Nephron progenitor cell (in vitro differentiated cells): Measurements from ENCODE around the gene UBAP2L.

Experiments
- DNase-seq: peaks from one replicate; pipeline ENCODE4 v3.0.0; 2021
- H3K27ac Mint-ChIP-seq: 2 replicates; pipeline ENCODE4 v1.8.0; 2021; ENCODE audit warnings: mild to moderate bottlenecking, moderate library complexity, mixed read lengths
- H3K27me3 Mint-ChIP-seq: 2 replicates; pipeline ENCODE4 v1.8.0; 2021; ENCODE audit warnings: mild to moderate bottlenecking, low read depth, mixed read lengths; ENCODE audit not compliant: poor library complexity
- H3K36me3 Mint-ChIP-seq: 2 replicates; pipeline ENCODE4 v1.8.0; 2021; ENCODE audit warnings: low read depth, mixed read lengths
- H3K4me1 Mint-ChIP-seq: 2 replicates; pipeline ENCODE4 v1.8.0; 2021; ENCODE audit warnings: mixed read lengths
- H3K4me3 Mint-ChIP-seq: 2 replicates; pipeline ENCODE4 v1.8.0; 2021; ENCODE audit warnings: mild to moderate bottlenecking, moderate library complexity, mixed read lengths
- H3K9me3 Mint-ChIP-seq: 2 replicates; pipeline ENCODE4 v1.8.0; 2021; ENCODE audit warnings: mild to moderate bottlenecking, moderate library complexity, mixed read lengths
- CTCF ChIP-seq: fragments of 200-600 bp; sonication (generic); IDR thresholded peaks from 2 replicates; pipeline ENCODE4 v1.5.0; 2021; ENCODE audit warnings: antibody characterized with exemption

Gene UBAP2L

GRCh38 chr1:154219541-154219940, 1.2 kb upstream of the UBAP2L start:
- peaks cover 55% of the 10 kb centered on the region for H3K4me1 Mint-ChIP-seq
- peaks cover 48% of the 10 kb centered on the region for H3K36me3 Mint-ChIP-seq
- H3K27ac Mint-ChIP-seq = peak overlapping the region; percentile 99
- H3K9me3 Mint-ChIP-seq = peaks cover 5% of the 10 kb centered on the region
- no peak for DNase-seq
- peak overlapping the region; percentile 99 for H3K4me3 Mint-ChIP-seq
- no peak for TF ChIP-seq CTCF
- peaks cover 2% of the 10 kb centered on the region for H3K27me3 Mint-ChIP-seq

- peaks cover 59% of the 10 kb centered on the region for H3K36me3 Mint-ChIP-seq
- no peak for DNase-seq
- peaks cover 57% of the 10 kb centered on the region for H3K4me1 Mint-ChIP-seq
- peaks cover 5% of the 10 kb centered on the region for H3K9me3 Mint-ChIP-seq
- peaks cover 2% of the 10 kb centered on the region for H3K27me3 Mint-ChIP-seq
- H3K27ac Mint-ChIP-seq = peak overlapping the region; percentile 99
- peak overlapping the region; percentile 99 for H3K4me3 Mint-ChIP-seq
- no peak for TF ChIP-seq CTCF
Measured at GRCh38 chr1:154220970-154221277, 169 bp downstream of the UBAP2L start.

GRCh38 chr1:154221278-154222001, 685 bp downstream of the UBAP2L start:
- H3K4me3 Mint-ChIP-seq = peak overlapping the region; percentile 99
- no peak for TF ChIP-seq CTCF
- H3K4me1 Mint-ChIP-seq = peaks cover 57% of the 10 kb centered on the region
- H3K27ac Mint-ChIP-seq = peak overlapping the region; percentile 99
- DNase-seq = peak; percentile 74
- no peaks in the 10 kb centered on the region for H3K27me3 Mint-ChIP-seq
- peaks cover 59% of the 10 kb centered on the region for H3K36me3 Mint-ChIP-seq
- peaks cover 5% of the 10 kb centered on the region for H3K9me3 Mint-ChIP-seq

- H3K36me3 Mint-ChIP-seq = peaks cover 59% of the 10 kb centered on the region
- no peak for TF ChIP-seq CTCF
- H3K27ac Mint-ChIP-seq = peak overlapping the region; percentile 62
- no peaks in the 10 kb centered on the region for H3K27me3 Mint-ChIP-seq
- peak overlapping the region; percentile 99 for H3K4me3 Mint-ChIP-seq
- H3K9me3 Mint-ChIP-seq = no peaks in the 10 kb centered on the region
- peaks cover 53% of the 10 kb centered on the region for H3K4me1 Mint-ChIP-seq
- no peak for DNase-seq
Measured at GRCh38 chr1:154222518-154222917, 1.8 kb downstream of the UBAP2L start.

- no peak for TF ChIP-seq CTCF
- peaks cover 59% of the 10 kb centered on the region for H3K36me3 Mint-ChIP-seq
- H3K27me3 Mint-ChIP-seq = no peaks in the 10 kb centered on the region
- no peak for DNase-seq
- peaks cover 49% of the 10 kb centered on the region for H3K4me1 Mint-ChIP-seq
- no peak overlapping the region for H3K27ac Mint-ChIP-seq
- H3K9me3 Mint-ChIP-seq = no peaks in the 10 kb centered on the region
- peak overlapping the region; percentile 99 for H3K4me3 Mint-ChIP-seq
Measured at GRCh38 chr1:154222918-154223317, 2.2 kb downstream of the UBAP2L start.

GRCh38 chr1:154223621-154224020, 2.9 kb downstream of the UBAP2L start:
- DNase-seq = no peak
- no peak for TF ChIP-seq CTCF
- no peaks in the 10 kb centered on the region for H3K27me3 Mint-ChIP-seq
- no peak overlapping the region for H3K27ac Mint-ChIP-seq
- peaks cover 42% of the 10 kb centered on the region for H3K4me1 Mint-ChIP-seq
- no peaks in the 10 kb centered on the region for H3K9me3 Mint-ChIP-seq
- peak overlapping the region; percentile 99 for H3K4me3 Mint-ChIP-seq
- H3K36me3 Mint-ChIP-seq = peaks cover 59% of the 10 kb centered on the region
